GM18505 (cell line): ENCODE results near the gene RAB11FIP4.

Experiments
- ATAC-seq: cut with Tn5 transposase; IDR thresholded peaks from one replicate; pipeline ENCODE4 v1.9.1; 2021; ENCODE audit not compliant: unreplicated experiment
- POLR2A ChIP-seq: IDR thresholded peaks from 4 replicates; pipeline ENCODE4 v1.6.1; 2011; ENCODE audit warnings: borderline replicate concordance; ENCODE audit not compliant: insufficient read depth, insufficient read length; ENCODE audit errors: extremely low read depth

The RAB11FIP4 gene

DNA sequence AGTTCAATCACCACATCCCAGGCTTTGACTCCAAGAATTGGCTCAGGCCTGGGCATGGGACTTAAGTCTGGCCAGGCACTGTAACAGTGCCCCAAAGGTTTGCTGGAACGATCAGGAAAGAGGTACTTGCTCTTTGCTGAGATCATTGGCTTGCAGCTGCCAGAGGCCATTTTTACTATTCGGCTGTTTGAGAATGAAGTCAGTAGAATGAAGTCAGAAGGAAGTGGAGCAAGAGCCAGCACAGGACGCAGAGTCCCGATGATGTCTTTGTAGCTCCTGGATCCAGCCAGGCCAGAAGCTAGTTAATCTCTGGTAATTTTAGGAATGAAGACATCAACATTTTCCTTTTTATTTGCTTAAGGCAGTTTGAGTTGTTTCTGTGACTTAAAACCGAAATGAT is 195.5 kb downstream of the RAB11FIP4 start:
- no peak for ATAC-seq
- no peak for TF ChIP-seq POLR2A

DNA sequence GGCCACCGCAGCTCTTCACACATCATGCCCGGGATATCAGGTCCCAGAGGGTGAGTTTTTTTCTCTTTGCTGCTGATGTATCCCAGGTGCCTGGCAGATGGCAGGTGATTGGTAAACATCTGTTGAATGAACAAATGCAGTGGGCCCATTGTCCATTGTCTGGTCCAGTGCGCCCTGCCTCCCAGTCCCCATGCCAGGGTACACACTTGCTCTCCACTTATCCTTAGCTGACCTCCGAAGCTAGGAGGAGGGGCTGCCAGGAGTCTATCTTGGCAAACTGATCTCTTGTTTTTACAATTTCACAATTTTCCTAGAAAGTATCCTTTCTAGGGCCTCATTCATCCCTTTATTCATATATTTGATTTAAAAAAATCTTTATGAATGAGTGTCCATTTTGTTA is 196.0 kb downstream of the RAB11FIP4 start:
- ATAC-seq, result no peak
- no peak for TF ChIP-seq POLR2A
